GM19468 (cell line): ENCODE measurements around the gene ITPR1.

Source experiments
- ATAC-seq: cut with Tn5 transposase; IDR thresholded peaks from one replicate; pipeline ENCODE4 v1.9.1; 2021; ENCODE audit warnings: mild to moderate bottlenecking, moderate library complexity, moderate number of reproducible peaks; ENCODE audit not compliant: unreplicated experiment; ENCODE audit errors: extremely low read depth

ITPR1 gene

DNA sequence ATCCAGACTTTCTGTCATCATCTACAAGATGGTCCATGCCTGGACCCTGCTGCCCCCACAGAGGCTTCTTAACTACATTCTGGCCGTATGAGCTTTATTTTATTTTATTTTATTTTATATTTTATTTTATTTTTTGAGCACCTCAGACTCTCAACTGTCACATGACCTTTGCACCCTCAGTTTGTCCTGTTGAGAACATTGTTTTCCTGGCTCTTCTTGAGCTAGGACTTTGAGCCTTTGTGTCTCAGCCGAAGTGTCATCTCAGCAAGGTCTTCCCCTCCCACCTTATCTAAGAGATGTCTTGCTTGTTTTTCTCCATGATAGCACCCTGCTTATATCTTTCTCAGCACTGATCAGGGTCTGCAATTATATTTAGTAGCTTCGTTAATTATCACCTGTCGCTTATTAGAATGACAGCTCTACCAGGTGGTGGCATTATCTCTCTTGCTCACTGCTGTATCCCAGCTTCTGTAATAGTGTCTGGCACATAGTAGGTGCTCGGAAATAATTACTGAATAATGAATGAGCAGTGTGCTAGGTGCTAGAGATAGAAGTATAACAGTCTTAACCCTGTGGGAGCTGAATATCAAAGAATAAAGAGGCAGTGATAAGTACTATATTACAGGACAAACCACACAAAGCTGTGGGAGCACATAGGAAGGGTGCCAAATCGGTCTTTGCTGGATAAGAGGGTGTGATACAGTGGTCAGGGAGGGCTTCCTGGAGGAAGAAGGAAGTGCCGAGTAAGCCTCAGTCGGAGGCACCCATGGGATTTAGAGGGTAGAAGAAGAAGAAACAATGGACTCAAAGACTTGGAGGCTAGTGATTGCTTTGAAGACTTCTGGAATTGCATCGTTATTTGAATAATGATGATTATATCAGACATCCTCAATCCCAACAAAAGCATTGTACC is 136.2 kb downstream of the ITPR1 start:
- ATAC-seq, result no peak

DNA sequence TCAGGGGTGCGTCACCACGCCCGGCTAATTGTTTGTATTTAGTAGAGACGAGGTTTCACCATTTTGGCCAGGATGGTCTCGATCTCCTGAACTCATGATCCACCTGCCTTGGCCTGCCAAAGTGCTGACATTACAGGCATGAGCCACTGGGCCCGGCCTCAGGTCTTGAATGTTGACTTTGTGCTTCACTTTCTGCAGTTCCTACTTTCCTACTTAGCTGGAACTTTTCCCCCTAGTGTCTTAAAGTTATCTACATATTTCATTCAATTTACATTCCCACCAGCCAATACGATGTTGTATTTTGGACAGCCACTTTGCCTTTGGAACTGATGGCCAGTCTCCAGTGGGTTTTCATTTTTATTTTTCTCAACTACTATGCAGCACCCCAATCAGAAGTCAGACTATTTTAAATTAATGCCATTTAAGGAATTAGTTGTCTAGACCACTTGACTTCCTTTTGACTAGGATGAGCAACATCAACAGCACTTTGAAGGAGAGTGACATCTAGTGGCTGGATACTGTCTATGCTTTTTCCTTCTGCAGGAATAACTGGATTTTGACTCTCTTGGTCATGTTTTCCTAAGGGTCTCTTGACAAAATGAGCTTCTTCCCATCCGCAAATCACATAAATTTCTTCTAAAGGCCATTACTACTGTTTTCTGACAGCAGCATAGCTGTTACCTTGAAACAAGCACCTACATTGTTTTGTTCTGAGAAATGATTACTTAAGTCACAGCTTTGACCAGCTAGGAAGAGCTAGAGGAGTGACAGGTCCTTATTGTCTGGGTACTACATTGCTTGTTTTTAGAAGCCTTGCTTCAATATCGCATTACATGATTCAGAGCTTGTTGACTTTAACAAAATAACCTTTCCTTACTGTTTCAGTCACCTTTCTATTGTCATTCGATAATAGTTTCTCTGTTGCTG is 140.2 kb downstream of the ITPR1 start:
- ATAC-seq, result no peak

DNA sequence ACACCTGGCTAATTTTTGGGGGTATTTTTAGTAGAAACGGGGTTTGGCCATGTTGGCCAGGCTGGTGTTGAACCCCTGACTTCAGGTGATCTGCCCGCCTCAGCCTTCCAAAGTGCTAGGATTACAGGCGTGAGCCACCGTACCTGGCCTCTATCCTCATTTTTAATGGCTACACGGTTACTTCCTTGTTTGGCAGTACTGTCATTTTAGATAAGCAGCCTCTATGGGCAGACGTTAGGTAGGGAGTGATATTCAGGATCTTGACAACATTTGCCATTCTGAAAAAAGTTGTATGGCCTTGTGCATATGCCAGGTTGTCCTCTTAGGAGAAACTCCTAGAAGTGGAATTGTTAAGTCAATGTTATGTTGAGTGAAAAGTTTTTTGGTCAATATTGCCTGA is 141.7 kb downstream of the ITPR1 start:
- no peak for ATAC-seq

DNA sequence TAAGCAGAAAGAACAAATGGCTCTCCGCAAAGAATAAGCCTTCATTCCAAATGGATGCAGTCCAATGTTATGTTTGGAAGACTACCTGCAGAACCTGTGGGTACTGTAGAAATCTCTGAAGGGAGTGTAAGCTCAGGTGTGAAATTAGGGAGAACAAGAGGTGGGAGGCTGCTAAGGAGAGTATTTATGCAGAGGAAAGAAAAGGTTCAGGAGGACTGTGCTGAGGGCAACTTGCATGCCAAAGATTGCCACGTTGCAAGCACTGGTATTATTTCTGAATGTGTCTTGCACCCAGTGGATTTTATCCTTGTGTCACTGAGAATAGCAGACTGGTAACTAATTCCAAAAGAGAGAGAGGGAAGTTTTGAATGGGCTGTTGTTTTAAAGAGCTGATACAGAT is 144.1 kb downstream of the ITPR1 start:
- no peak for ATAC-seq

DNA sequence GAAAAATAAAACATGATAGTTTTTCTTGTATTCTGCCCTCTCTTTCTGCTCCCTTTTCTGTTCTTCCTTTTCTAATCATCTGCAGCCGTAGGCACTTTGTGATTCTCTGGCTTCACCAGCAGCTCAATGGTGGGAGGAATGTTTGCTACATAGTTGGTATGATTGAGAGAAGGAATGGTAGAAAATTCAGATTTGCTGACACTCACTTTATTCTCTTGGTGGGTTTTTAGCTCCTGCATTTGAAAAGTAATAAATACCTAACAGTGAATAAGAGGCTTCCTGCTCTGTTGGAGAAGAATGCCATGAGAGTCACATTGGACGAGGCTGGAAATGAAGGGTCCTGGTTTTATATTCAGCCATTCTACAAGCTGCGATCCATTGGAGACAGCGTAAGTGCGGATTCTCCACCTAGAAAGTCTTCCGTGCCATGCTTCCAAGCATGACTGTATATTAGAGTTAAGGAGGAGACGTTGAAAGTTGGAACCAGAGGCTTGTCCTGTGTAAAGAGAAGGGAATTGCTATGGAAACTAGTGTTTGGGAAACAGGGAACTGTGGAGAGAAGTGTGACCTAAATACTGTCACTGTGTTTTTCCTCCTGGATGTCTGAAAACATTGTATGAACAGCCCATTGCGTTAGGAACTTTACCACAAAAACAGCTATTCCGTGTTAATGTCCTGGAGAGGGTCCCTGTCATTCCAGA is 148.9 kb downstream of the ITPR1 start:
- no peak for ATAC-seq

DNA sequence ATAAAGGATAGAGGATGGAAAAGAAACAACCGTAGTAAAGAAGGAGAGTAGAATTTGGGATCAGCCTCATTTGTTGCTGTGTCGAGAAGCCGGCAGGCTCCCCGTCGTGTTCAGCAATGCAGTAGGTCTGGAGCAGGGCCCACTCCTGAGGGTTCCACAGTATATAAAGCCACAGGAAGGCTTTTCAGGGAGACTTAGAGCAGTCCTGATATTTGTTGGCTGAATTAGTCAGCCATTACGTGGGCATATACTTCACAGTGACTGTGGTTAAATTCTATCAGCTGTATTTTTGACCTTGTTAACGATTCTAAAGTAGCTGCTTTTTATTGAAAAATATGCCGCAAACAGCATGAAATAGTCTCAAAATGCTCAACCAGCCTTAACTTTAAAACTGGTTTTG is 149.5 kb downstream of the ITPR1 start:
- ATAC-seq, result no peak

DNA sequence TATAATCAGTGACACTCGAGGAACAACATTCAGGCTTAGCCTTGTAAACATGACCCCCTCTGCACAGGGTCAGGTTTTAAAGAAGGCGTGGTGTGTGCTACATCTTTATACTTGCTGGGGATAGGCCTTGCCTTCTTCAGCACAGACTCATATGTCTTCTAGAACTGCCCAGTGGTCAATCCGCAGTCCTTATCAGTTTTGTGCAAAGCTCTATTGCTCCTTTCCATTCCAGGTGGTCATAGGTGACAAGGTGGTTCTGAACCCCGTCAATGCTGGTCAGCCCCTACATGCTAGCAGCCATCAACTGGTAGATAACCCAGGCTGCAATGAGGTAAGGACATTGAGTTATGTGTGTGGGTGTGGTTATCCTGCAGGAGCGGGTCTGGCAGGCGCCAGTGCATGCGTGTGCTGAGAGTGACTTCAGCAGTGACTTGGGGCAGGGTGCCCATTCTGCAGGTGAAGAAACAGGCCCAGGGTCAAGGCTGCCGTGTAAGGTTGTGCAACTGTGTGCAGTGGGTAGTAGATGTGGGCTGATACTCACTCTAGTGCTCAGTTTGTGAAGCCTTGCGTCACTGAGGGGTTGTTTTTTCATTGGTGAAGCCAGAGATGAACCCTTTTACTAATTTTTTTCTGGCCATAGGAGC is 150.9 kb downstream of the ITPR1 start:
- no peak for ATAC-seq

DNA sequence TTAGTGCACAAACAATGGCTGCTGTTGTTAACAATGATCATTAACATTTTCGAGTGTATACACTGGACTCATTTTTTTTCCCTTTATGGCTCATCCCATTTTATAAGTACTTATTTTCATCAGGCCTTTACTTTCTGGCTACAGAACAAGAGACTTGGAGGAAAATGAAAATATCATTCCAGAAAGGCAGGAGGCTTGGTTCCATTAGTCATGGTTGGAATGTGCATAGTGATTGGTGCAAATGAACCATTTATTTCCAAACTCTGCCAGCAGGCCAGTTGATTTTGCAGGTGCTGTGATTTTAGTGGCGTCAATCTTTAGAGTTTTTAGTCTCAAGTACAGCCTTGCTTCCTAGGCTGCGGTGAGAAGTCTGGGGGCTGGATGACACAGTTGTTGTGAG is 151.8 kb downstream of the ITPR1 start:
- no peak for ATAC-seq

DNA sequence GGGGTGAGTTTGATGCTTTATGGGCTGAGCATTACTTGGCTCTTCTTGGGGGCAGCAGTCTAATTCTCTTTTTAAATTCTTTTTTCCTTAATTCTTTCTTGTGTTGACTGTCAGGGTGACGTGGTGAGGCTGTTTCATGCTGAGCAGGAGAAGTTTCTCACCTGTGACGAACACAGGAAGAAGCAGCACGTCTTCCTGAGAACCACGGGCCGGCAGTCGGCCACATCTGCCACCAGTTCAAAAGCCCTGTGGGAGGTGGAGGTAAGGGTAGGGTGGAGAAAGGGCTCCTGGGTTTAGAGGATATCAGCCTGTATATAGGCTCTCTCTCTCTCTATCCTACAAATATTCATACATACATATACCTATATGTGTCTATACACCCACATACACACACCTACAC is 152.3 kb downstream of the ITPR1 start:
- no peak for ATAC-seq

DNA sequence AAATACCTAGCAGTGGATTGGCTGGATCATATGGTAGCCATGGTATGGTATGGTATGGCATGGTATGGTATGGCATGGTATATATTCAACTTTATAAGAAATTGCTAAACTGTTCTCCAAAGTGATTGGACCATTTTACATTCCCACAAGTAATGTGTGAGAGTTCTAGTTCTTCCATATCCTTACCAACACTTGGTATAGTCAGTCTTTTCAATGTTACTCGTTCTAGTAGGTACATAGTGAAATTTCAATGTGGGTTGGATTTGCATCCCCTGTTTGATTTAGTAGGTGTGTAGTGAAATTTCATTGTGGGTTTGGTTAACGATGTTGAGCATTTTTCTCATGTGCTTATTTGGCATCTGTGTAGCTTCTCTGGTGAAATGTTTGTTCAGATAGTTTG is 154.3 kb downstream of the ITPR1 start:
- ATAC-seq, result no peak

DNA sequence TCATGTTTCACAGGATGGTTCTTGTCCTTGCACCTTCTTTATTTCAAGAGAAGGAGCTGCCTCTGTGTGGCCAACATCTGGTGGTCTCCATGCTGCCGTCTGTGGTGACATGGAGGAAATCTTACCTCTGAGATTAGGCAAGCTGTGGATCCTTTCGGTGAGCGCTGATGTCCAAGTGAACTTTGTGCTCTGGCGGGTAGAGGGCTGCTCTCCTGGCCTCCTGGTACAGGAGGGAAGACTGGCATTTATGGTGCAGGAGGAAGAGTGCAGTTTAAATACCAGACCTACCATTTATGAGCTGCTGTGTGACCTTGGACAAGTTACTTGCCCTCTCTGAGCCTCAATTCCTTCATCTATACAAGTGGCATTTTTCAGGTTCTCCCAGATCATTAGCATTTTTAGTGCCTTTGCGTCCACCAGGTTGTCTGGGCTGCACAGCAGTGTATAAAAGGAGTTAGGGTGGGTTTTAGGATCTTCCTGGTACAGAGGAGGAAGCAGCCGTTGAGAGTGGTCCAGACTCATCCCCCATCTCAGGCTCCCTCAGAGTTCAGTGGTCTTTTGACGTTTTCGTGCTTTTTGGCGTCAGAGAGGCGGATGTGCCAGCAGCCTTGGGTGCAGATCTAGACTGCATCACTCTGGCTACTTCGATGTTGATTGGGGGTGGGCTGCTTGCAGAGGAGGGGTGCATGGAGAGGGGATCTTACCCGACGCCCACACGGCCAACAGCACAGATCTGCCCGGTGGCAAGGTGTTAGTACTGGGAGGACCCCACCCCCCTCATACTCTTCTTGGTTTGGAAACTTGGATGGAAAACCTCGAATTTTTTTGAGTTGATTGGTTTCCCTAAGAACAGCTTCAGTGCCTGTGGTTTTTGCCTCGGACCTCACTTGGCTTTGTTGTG is 162.2 kb downstream of the ITPR1 start:
- ATAC-seq, result no peak

DNA sequence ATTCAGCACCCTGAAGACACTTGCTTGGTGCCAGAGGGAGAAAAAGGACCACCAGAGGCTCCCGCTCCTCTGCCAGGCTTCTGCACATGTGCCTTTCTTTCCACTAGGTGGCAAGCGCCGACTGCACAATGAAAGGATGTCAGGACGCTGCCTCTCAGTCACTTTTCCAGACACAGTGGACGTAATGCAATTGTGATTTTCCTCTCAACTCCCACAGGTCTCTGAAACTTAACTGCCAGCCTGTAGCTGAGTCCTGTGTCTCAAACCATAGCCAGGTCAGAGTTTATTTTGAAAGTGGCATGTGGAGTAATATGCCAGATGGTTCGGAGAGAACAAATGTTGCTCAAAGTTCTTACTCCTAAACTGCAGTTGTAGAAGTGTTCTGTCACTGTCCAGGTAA is 162.9 kb downstream of the ITPR1 start:
- ATAC-seq, result no peak

DNA sequence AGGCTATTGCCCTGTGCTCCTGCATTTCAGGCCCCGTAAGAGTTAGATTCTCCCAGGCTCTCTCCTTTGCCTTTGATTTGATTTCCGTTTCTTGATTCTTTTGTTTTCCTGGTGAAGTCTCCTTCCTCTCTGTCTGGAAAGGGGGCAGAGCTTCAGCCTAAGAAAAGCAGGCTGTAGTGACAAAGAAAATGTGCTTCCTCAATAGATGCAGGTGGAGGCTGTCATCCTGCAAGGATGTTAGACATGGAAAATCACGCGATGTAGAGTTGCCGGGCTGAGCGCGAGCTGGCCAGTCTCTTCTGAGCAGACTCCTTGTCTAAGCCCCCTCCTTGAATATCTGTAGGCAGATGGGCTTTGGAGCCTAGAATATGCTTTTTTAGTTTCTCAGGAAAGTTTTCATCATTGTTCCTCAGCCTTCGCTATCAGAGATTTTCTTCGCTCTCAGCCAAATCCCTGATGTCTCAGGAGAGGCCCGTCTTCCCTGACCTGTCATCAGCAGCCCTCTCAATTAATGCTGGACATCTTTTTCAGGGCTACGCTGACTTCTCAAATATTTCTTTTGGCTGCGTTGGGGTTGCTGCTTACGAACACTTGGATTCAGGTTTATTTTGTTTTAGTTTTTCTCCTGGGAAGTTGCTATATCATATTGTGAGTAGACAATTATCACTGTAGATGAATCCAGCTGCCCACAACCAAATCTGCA is 163.6 kb downstream of the ITPR1 start:
- ATAC-seq, result no peak

DNA sequence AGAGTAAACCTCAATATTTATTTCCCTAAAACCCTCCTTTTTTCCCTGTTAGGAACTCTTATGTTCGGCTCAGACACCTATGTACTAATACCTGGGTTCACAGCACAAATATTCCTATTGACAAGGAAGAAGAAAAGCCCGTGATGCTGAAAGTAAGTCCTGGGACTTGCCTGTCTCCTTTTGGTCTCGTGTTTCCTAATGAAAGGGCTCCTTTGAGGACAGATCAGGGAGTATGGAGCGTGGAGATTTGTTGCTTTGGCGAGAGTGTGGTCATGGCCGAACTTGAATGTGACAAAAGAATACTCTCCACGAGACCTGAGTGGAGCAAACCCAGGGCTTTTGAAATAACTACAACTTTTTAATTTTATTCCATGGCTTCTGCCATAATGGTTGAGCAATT is 167.8 kb downstream of the ITPR1 start:
- no peak for ATAC-seq

DNA sequence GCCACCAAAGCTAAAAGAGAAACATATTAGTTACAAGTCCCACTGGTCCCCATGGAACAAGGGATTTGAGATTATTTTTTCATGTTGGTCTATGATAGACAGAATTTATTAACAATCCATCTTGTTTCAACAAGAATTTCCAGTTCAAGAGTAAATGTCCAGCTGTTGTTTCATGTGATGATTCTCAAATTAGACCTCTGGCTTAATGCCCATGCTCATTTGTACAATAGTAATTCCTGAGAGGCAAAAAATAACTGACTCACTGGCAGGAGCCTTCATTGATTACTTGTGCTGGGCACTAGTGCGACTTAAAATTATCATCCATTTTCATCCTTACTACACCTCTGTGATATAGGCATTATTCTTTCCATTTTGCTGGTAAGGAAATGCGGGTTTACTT is 171.3 kb downstream of the ITPR1 start:
- no peak for ATAC-seq

DNA sequence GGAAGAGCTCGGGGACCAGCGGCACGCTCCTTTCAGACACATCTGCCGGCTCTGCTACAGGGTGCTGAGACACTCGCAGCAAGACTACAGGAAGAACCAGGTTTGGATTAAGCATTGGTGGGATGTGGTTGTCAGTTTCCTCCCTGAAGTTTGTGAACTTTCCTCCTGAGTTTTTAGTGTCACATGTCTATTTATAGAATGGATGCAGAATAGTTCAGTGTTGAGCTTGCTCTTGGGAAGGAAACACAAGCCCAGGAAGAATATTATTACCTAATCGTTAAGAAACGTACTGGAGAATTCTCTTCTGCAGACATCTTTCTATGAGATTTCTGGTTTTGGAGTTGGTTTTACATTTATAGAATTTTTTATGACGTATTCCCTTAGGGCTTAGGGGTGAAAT is 172.0 kb downstream of the ITPR1 start:
- ATAC-seq, result no peak

DNA sequence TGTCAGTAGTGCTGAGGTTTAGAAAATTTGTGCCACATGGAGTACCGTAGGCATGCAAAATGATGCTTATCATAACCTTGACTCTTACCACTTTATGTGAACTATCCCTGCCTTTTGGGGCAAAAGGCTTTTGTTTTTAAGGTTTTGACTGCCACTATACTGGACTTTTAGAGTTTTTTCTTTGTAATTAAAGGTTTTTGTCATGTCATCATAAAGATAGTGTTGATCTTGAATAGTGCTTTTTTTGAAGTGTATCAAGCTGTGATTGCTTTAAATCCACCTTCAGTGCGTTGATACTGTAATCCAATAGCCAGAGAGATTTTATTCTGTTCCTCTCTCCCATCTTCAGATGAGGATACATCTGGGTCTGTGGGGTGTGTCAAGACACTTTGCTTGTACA is 172.9 kb downstream of the ITPR1 start:
- ATAC-seq, result no peak

DNA sequence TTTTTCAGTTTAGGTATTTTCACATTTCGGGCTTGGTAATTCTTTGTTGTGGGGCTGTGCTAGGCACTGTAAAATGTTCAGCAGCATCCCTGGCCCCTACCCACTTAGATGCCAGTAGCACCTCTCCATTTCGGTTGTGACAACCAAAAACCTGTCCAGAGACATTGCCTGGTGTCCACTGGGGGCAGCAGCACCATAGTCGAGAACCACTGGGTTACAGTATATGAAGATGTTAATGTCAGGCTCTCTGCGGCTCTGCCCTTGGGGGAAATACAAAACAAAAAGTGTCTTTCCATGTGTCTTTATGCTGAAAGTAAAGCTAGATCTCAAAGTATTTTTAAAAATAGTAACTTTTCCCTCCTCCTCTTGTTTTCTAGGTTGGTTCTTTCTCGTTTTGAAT is 177.2 kb downstream of the ITPR1 start:
- ATAC-seq, result no peak
